GM15510 (cell line): Measurements from ENCODE around the gene MTCH2.

Source experiments
- POLR2A ChIP-seq: IDR thresholded peaks from 3 replicates; pipeline ENCODE4 v1.6.1; 2011; ENCODE audit warnings: borderline replicate concordance; ENCODE audit not compliant: insufficient read length; ENCODE audit errors: extremely low read depth

MTCH2 gene

DNA sequence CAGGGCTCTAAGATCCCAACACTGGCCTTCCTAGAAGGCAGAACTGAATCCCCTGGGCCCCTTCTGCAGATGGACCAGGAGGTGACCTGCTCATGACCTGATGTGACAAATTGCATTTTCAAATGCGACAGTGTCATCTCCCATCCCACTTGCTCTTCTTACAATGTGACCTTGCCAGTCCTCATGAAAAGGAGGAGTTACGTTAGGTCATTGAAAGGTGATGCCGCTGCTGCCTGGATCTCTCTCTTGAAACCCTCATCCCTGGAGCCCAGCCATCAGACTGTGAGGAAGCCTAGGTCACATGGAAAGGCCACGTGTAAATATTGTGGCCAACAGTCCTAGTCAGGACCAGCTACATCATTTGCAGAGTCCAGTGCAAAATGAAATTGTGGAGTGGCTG lies 42.5 kb downstream of the MTCH2 start:
- TF ChIP-seq POLR2A: no peak

GRCh38 chr11:47595967-47596366 lies 46.4 kb downstream of the MTCH2 start:
- no peak for TF ChIP-seq POLR2A

DNA sequence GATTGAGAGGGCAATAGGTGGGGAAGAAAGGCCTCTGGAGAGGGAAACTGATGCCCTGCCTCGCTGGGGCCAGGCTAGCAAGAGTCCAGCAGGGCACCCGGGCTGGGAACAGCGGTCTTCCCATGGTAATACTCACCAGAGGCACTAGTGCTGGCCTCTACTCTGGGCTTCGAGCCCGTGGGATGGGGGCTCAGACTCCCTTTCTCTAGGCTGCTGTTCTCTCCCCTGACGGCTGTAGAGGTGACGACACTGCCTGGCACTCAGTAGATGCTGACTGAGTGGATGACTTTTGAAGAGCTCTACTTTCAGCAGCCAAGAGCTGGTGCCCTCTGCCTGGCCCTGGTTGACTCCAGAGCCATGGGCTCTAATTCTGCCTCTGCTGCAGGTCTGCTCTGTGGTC lies 47.3 kb downstream of the MTCH2 start:
- no peak for TF ChIP-seq POLR2A

- TF ChIP-seq POLR2A: no peak
These were observed 48.2 kb downstream of the MTCH2 start, which contains the start of gene C1QTNF4 for GRCh38 chr11:47593934-47594855. TSS of gene C1QTNF4 (minus strand) at chr11:47594411. CDS start at chr11:47590810, 3,601 bp downstream.

DNA sequence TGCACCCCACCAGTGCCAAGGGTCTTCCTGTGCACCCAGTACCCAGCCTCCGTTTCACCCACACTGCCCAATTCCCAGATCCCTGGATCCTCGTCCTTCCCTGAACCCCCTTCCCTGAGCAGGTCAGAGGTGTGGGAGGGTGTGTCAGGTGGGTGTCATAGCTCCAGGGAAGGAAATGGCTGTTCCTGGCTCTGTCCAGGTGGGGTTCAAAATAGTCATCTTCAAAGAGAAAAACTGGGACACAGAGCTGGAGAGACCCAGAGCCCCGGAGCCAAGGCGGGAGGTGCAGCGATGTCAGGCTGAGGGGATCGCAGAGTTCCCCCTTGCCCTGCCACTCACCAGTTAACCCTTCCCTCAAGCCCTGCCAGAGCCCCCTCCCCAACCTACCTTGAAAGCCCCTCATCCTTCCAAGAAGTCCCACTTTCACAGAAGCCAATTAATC lies 48.8 kb downstream of the MTCH2 start:
- no peak for TF ChIP-seq POLR2A

DNA sequence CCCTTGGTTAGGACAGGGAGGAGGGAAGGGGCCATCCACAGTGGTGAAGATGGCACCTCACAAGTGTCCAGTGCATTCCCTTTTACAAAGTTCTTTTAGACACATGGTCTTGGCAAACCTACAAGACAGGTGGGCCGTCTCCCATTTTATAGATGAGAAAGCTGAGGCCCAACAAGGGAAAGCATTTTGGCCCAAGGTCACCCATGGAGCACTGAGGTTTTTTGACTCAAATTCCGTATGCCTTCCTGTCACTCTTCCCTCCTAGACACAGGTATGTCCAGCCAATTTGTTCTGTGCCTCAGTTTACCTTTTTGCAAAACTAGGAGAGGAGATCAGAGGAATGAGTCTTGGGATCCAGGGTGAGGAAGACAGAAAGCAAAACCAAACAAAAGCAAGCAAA lies 49.4 kb downstream of the MTCH2 start:
- no peak for TF ChIP-seq POLR2A

DNA sequence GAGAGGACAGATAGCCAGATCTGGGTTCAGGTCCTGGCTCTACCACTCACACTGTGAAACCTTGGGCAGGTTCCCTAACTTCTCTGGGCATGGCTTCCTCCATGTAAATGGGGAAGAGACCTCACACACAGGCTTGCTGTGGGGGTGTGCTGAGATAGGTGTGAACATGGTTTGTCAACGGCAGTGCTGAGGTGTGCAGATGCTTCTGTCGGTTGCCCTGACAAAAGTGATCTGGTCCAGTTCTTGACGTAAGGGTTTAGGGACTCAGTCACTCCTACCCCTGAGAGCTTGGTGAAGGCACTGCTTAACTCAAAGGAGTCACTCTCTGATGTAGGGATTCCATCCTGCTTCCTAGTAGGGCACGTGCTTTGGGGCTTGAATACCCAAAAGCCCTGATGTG lies 50.1 kb downstream of the MTCH2 start:
- TF ChIP-seq POLR2A: no peak

DNA sequence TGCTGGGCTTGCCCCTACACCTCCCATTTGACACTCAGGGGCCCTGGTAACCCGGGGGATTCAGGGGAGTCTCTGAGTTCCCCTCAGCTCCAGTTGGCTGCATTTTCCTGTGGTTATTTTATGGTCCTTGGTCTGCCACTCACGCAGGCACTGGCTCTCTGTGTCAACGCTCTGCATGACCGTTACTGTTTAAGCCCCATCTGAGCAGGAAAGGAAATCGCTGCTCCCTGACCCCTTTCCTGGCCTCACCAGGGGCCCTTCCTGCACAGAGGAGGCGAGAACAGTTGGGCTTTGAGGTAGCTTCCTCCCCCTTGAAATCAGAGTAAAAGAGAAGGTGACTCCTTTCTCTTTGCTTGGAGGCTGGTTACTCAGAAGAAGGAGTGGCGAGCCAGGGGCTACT lies 50.6 kb downstream of the MTCH2 start:
- no peak for TF ChIP-seq POLR2A

- no peak for TF ChIP-seq POLR2A
These were observed 52.1 kb downstream of the MTCH2 start for GRCh38 chr11:47589977-47590861.

GRCh38 chr11:47589584-47589976 lies 52.8 kb downstream of the MTCH2 start:
- no peak for TF ChIP-seq POLR2A

GRCh38 chr11:47589118-47589517 lies 53.2 kb downstream of the MTCH2 start:
- TF ChIP-seq POLR2A: no peak

- no peak for TF ChIP-seq POLR2A
These were observed 54.5 kb downstream of the MTCH2 start for GRCh38 chr11:47587723-47588326.

- TF ChIP-seq POLR2A: no peak
These were observed 55.2 kb downstream of the MTCH2 start for GRCh38 chr11:47587039-47587716.

GRCh38 chr11:47586098-47586855 lies 56.1 kb downstream of the MTCH2 start, which contains the start of gene FAM180B:
TSS of gene FAM180B (plus strand) at chr11:47586678. CDS start at chr11:47586769, 91 bp downstream.
- TF ChIP-seq POLR2A: no peak
